8988T (cell line): ENCODE data around the gene OR10A3.
"Not testable (repeated sequence)": the region's sequence is repeated elsewhere in the genome, so short reads cannot be mapped to it uniquely, and the experiment has no call there.

Experiments
- DNase-seq: peaks from one replicate; pipeline ENCODE4 v3.0.0; 2011

The OR10A3 gene

GRCh38 chr11:7941608-7942007 lies at the start of gene OR10A3:
OR10A3 (minus strand) TSS chr11:7941708; CDS start chr11:7939520, 2,188 bp downstream.
- DNase-seq: no peak

GRCh38 chr11:7987560-7987883 lies 46.0 kb upstream of the OR10A3 start:
- DNase-seq: not testable (repeated sequence)

GRCh38 chr11:7986768-7987559 lies 45.5 kb upstream of the OR10A3 start, which contains the start of gene EIF3F:
EIF3F (plus strand) TSS chr11:7987337; CDS start chr11:7987353, 16 bp downstream.
- peak; percentile 63 for DNase-seq

GRCh38 chr11:7983832-7984590 lies 42.5 kb upstream of the OR10A3 start:
- DNase-seq: no peak

GRCh38 chr11:7982582-7983119 lies 41.1 kb upstream of the OR10A3 start:
- no peak for DNase-seq

- no peak for DNase-seq
These were observed 40.2 kb upstream of the OR10A3 start for GRCh38 chr11:7981619-7982157.

GRCh38 chr11:7977232-7977917 lies 35.9 kb upstream of the OR10A3 start:
- no peak for DNase-seq

- DNase-seq: no peak
These were observed 33.2 kb upstream of the OR10A3 start for GRCh38 chr11:7974668-7975067.

GRCh38 chr11:7973011-7973410 lies 31.5 kb upstream of the OR10A3 start:
- DNase-seq: no peak

GRCh38 chr11:7971846-7972245 lies 30.3 kb upstream of the OR10A3 start:
- no peak for DNase-seq

GRCh38 chr11:7969756-7970646 lies 28.5 kb upstream of the OR10A3 start:
- DNase-seq: no peak

- no peak for DNase-seq
These were observed 27.2 kb upstream of the OR10A3 start for GRCh38 chr11:7968686-7969085.

GRCh38 chr11:7967826-7968225 lies 26.3 kb upstream of the OR10A3 start:
- DNase-seq: no peak

GRCh38 chr11:7967097-7967496 lies 25.6 kb upstream of the OR10A3 start:
- no peak for DNase-seq

GRCh38 chr11:7965386-7965785 lies 23.9 kb upstream of the OR10A3 start, which contains the start of gene NLRP10:
NLRP10 (minus strand) TSS chr11:7965447; CDS start chr11:7963495, 1,952 bp downstream.
- DNase-seq: no peak

GRCh38 chr11:7964873-7965272 lies 23.4 kb upstream of the OR10A3 start:
- no peak for DNase-seq

- DNase-seq: no peak
These were observed 22.8 kb upstream of the OR10A3 start for GRCh38 chr11:7964261-7964660.

GRCh38 chr11:7955191-7955590 lies 13.7 kb upstream of the OR10A3 start:
- DNase-seq: no peak

- no peak for DNase-seq
These were observed 8.4 kb upstream of the OR10A3 start for GRCh38 chr11:7949934-7950333.

GRCh38 chr11:7944123-7944522 lies 2.6 kb upstream of the OR10A3 start:
- no peak for DNase-seq

GRCh38 chr11:7941146-7941545 lies 362 bp downstream of the OR10A3 start:
- no peak for DNase-seq

GRCh38 chr11:7936615-7937014 lies 4.9 kb downstream of the OR10A3 start:
- DNase-seq: no peak
